Activated CD4-positive, alpha-beta T cell treated with anti-CD3 and anti-CD28 coated beads, Interleukin-10, Interleukin-2, amounts not matched to agents 100 ng/mL and 50 ng/mL, durations not matched to agents 16 hours and 8 hours (primary cell): ENCODE data around the gene ACADVL.

Source experiments
- DNase-seq: peaks from one replicate; pipeline ENCODE4 v3.0.0-alpha.2; 2020

ACADVL gene

GRCh38 chr17:7191571-7192270 is 28.0 kb upstream of the ACADVL start:
- DNase-seq, result peak; percentile 42

GRCh38 chr17:7192271-7192937 is 27.3 kb upstream of the ACADVL start:
- no peak for DNase-seq

GRCh38 chr17:7195971-7196370 is 23.8 kb upstream of the ACADVL start:
- no peak for DNase-seq

- no peak for DNase-seq
Observed at GRCh38 chr17:7196651-7197401, 22.9 kb upstream of the ACADVL start.

- no peak for DNase-seq
Observed at GRCh38 chr17:7203391-7203790, 16.3 kb upstream of the ACADVL start.

GRCh38 chr17:7204336-7204735 is 15.4 kb upstream of the ACADVL start:
- no peak for DNase-seq

GRCh38 chr17:7204828-7205461 is 14.8 kb upstream of the ACADVL start:
- DNase-seq, result peak; percentile 92

- no peak for DNase-seq
Observed at GRCh38 chr17:7205561-7205960, 14.2 kb upstream of the ACADVL start.

GRCh38 chr17:7207120-7208001 is 12.4 kb upstream of the ACADVL start:
- no peak for DNase-seq

- no peak for DNase-seq
Observed at GRCh38 chr17:7208027-7208571, 11.6 kb upstream of the ACADVL start.

GRCh38 chr17:7208754-7209460 is 10.8 kb upstream of the ACADVL start:
- no peak for DNase-seq

- DNase-seq, result no peak
Observed at GRCh38 chr17:7211491-7212273, 8.1 kb upstream of the ACADVL start.

GRCh38 chr17:7213895-7214299 is 5.8 kb upstream of the ACADVL start:
- DNase-seq, result peak; percentile 63

- DNase-seq, result peak; percentile 99
Observed at GRCh38 chr17:7214300-7215135, 5.2 kb upstream of the ACADVL start.

GRCh38 chr17:7215136-7215638 is 4.6 kb upstream of the ACADVL start:
- DNase-seq, result no peak

- no peak for DNase-seq
Observed at GRCh38 chr17:7215652-7216180, 4.0 kb upstream of the ACADVL start.

GRCh38 chr17:7216242-7217112 is 3.3 kb upstream of the ACADVL start:
- no peak for DNase-seq
